ENCODE measurements around the gene NUB1.

- TF ChIP-seq SP1 (IDR thresholded peaks at IDR 0.05) (no peak), ZNF384 (IDR thresholded peaks at IDR 0.05) (no peak), FOXM1 (IDR thresholded peaks at IDR 0.05; ENCODE audit: borderline replicate concordance) (no peak), SUZ12 (IDR thresholded peaks at IDR 0.05) (no peak), FOXA1 (IDR thresholded peaks at IDR 0.05) (no peak), HDGF (IDR thresholded peaks at IDR 0.05; ENCODE audit: borderline replicate concordance) (no peak), BHLHE40 (IDR thresholded peaks at IDR 0.05; ENCODE audit: borderline replicate concordance) (no peak), TARDBP (IDR thresholded peaks at IDR 0.05) (no peak), L3MBTL2 (conservative IDR thresholded peaks at IDR 0.05) (no peak)
Observed at GRCh38 chr7:151386301-151387160, 44.9 kb downstream of the NUB1 start.

Data from HEK293T (cell line).